SK-N-SH treated with all-trans-retinoic acid at 6 μM for 48 hours (cell line): ENCODE data around the gene BLID.

ENCODE experiments used
- ATAC-seq: fragments of 200-7000 bp; cut with Tn5 transposase; 3 replicates; pipeline ENCODE4 v1.9.1; 2020; ENCODE audit warnings: mild to moderate bottlenecking, moderate library complexity
- ARNTL ChIP-seq: fragments of 450-650 bp; formaldehyde crosslinking; IDR thresholded peaks from 2 replicates; pipeline ENCODE4 v1.5.0; 2020; ENCODE audit warnings: low read depth, mild to moderate bottlenecking, moderate library complexity, borderline replicate concordance
- BACH2 ChIP-seq: fragments of 250-450 bp; sonication (Bioruptor Pico); IDR thresholded peaks from 2 replicates; pipeline ENCODE4 v1.9.0; 2021; ENCODE audit warnings: mild to moderate bottlenecking, borderline replicate concordance
- CSDC2 ChIP-seq: fragments of 250-450 bp; sonication (Bioruptor Pico); IDR thresholded peaks from 2 replicates; pipeline ENCODE4 v1.5.0; 2020; ENCODE audit warnings: mild to moderate bottlenecking, moderate library complexity
- ESRRG ChIP-seq: fragments of 250-450 bp; sonication (Bioruptor Pico); IDR thresholded peaks from 2 replicates; pipeline ENCODE4 v1.6.1; 2021; ENCODE audit warnings: mild to moderate bottlenecking
- GLIS3 ChIP-seq: fragments of 250-450 bp; sonication (Bioruptor Pico); IDR thresholded peaks from 2 replicates; pipeline ENCODE4 v1.5.0; 2020; ENCODE audit warnings: mild to moderate bottlenecking, moderate library complexity
- ISL1 ChIP-seq: fragments of 250-450 bp; sonication (Bioruptor Pico); IDR thresholded peaks from 2 replicates; pipeline ENCODE4 v2.1.2; 2022; ENCODE audit warnings: mild to moderate bottlenecking, moderate library complexity
- OSR1 ChIP-seq: fragments of 250-450 bp; sonication (Bioruptor Pico); IDR thresholded peaks from 2 replicates; pipeline ENCODE4 v1.8.0; 2022; ENCODE audit warnings: moderate library complexity, mild to moderate bottlenecking, inconsistent platforms
- PPARA ChIP-seq: fragments of 250-450 bp; sonication (Bioruptor Pico); IDR thresholded peaks from 2 replicates; pipeline ENCODE4 v1.5.0; 2020; ENCODE audit warnings: mild to moderate bottlenecking, borderline replicate concordance
- RARB ChIP-seq: fragments of 250-450 bp; sonication (Bioruptor Pico); IDR thresholded peaks from 2 replicates; pipeline ENCODE4 v1.8.0; 2021; ENCODE audit warnings: mild to moderate bottlenecking, moderate library complexity
- SNAI2 ChIP-seq: fragments of 250-450 bp; sonication (Bioruptor Pico); IDR thresholded peaks from 2 replicates; pipeline ENCODE4 v1.5.0; 2020; ENCODE audit warnings: mild to moderate bottlenecking, moderate library complexity
- TOX ChIP-seq: fragments of 250-450 bp; sonication (Bioruptor Pico); IDR thresholded peaks from 2 replicates; pipeline ENCODE4 v1.8.0; 2021; ENCODE audit warnings: mild to moderate bottlenecking, moderate library complexity, borderline replicate concordance
- ZC3H10 ChIP-seq: fragments of 250-450 bp; sonication (Bioruptor Pico); IDR thresholded peaks from 2 replicates; pipeline ENCODE4 v1.5.1; 2021; ENCODE audit warnings: mild to moderate bottlenecking, moderate library complexity
- ZFP3 ChIP-seq: fragments of 250-450 bp; sonication (Bioruptor Pico); IDR thresholded peaks from 2 replicates; pipeline ENCODE4 v1.5.0; 2020; ENCODE audit warnings: mild to moderate bottlenecking, moderate library complexity
- ZFP30 ChIP-seq: fragments of 450-650 bp; formaldehyde crosslinking; IDR thresholded peaks from 2 replicates; pipeline ENCODE4 v1.5.0; 2022; ENCODE audit warnings: mild to moderate bottlenecking, moderate library complexity
- ZNF70 ChIP-seq: fragments of 450-650 bp; formaldehyde crosslinking; IDR thresholded peaks from 2 replicates; pipeline ENCODE4 v1.5.0; 2020; ENCODE audit warnings: mild to moderate bottlenecking, moderate library complexity
- ZNF8 ChIP-seq: fragments of 450-650 bp; formaldehyde crosslinking; IDR thresholded peaks from 2 replicates; pipeline ENCODE4 v1.5.0; 2020; ENCODE audit warnings: mild to moderate bottlenecking, moderate library complexity
- TF ChIP-seq, protein P1 (sequence below): fragments of 250-450 bp; sonication (Bioruptor Pico); IDR thresholded peaks from 2 replicates; pipeline ENCODE4 v1.5.1; 2021; ENCODE audit warnings: mild to moderate bottlenecking, moderate library complexity
- TF ChIP-seq, protein P2 (sequence below): fragments of 250-450 bp; sonication (Bioruptor Pico); IDR thresholded peaks from 2 replicates; pipeline ENCODE4 v1.8.0; 2021; ENCODE audit warnings: low read depth, mild to moderate bottlenecking, moderate library complexity, borderline replicate concordance
- TF ChIP-seq, protein P3 (sequence below): fragments of 250-450 bp; sonication (Bioruptor Pico); IDR thresholded peaks from 2 replicates; pipeline ENCODE4 v1.5.0; 2020; ENCODE audit warnings: mild to moderate bottlenecking, moderate library complexity
- TF ChIP-seq, protein P4 (sequence below): fragments of 250-450 bp; sonication (Bioruptor Pico); IDR thresholded peaks from 2 replicates; pipeline ENCODE4 v1.5.1; 2020; ENCODE audit warnings: low read depth, mild to moderate bottlenecking, moderate library complexity
- TF ChIP-seq, protein P5 (sequence below): fragments of 250-450 bp; sonication (Bioruptor Pico); IDR thresholded peaks from 2 replicates; pipeline ENCODE4 v1.8.0; 2020; ENCODE audit warnings: mild to moderate bottlenecking, moderate library complexity, borderline replicate concordance

BLID gene

DNA sequence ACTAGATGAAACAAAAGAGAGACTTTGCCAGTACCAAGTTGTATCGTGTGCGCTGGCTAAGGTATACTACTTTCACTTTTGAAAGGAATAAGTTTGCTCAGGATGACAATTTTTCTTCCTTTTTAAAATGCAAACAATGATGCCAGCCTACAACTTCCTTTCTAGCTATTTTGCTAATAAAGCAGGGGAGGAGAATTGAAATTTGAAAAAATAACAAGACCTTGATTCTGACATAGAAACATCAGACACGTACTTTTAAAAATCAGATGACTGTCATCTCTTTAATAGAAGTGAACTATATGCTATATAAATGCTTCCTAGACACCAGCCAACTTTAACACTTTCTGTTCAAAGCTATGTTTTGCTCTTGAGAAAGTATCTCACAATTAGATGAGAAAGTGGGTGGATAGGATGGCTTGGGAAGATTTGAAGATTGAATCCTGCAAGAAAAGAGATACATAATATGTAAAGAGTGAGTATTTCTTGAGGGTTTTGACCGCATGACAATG is 41.7 kb upstream of the BLID start:
- TF ChIP-seq ZFP3 (CRISPR knock-in tag) (no peak), ZC3H10 (CRISPR knock-in tag) (no peak), PPARA (no peak), GLIS3 (CRISPR knock-in tag) (no peak), ZNF70 (no peak), TOX (no peak), ARNTL (CRISPR knock-in tag) (no peak), SNAI2 (no peak), RARB (no peak), ZFP30 (CRISPR knock-in tag) (no peak), ZNF8 (CRISPR knock-in tag) (no peak), CSDC2 (CRISPR knock-in tag) (no peak), ISL1 (CRISPR knock-in tag) (no peak)
- TF ChIP-seq, protein P1, sequence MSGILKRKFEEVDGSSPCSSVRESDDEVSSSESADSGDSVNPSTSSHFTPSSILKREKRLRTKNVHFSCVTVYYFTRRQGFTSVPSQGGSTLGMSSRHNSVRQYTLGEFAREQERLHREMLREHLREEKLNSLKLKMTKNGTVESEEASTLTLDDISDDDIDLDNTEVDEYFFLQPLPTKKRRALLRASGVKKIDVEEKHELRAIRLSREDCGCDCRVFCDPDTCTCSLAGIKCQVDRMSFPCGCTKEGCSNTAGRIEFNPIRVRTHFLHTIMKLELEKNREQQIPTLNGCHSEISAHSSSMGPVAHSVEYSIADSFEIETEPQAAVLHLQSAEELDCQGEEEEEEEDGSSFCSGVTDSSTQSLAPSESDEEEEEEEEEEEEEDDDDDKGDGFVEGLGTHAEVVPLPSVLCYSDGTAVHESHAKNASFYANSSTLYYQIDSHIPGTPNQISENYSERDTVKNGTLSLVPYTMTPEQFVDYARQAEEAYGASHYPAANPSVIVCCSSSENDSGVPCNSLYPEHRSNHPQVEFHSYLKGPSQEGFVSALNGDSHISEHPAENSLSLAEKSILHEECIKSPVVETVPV = no peak
- TF ChIP-seq, protein P2, sequence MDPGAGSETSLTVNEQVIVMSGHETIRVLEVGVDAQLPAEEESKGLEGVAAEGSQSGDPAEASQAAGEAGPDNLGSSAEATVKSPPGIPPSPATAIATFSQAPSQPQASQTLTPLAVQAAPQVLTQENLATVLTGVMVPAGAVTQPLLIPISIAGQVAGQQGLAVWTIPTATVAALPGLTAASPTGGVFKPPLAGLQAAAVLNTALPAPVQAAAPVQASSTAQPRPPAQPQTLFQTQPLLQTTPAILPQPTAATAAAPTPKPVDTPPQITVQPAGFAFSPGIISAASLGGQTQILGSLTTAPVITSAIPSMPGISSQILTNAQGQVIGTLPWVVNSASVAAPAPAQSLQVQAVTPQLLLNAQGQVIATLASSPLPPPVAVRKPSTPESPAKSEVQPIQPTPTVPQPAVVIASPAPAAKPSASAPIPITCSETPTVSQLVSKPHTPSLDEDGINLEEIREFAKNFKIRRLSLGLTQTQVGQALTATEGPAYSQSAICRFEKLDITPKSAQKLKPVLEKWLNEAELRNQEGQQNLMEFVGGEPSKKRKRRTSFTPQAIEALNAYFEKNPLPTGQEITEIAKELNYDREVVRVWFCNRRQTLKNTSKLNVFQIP (CRISPR knock-in tag) = no peak
- TF ChIP-seq, protein P3, sequence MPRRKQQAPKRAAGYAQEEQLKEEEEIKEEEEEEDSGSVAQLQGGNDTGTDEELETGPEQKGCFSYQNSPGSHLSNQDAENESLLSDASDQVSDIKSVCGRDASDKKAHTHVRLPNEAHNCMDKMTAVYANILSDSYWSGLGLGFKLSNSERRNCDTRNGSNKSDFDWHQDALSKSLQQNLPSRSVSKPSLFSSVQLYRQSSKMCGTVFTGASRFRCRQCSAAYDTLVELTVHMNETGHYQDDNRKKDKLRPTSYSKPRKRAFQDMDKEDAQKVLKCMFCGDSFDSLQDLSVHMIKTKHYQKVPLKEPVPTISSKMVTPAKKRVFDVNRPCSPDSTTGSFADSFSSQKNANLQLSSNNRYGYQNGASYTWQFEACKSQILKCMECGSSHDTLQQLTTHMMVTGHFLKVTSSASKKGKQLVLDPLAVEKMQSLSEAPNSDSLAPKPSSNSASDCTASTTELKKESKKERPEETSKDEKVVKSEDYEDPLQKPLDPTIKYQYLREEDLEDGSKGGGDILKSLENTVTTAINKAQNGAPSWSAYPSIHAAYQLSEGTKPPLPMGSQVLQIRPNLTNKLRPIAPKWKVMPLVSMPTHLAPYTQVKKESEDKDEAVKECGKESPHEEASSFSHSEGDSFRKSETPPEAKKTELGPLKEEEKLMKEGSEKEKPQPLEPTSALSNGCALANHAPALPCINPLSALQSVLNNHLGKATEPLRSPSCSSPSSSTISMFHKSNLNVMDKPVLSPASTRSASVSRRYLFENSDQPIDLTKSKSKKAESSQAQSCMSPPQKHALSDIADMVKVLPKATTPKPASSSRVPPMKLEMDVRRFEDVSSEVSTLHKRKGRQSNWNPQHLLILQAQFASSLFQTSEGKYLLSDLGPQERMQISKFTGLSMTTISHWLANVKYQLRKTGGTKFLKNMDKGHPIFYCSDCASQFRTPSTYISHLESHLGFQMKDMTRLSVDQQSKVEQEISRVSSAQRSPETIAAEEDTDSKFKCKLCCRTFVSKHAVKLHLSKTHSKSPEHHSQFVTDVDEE = no peak
- TF ChIP-seq, protein P4, sequence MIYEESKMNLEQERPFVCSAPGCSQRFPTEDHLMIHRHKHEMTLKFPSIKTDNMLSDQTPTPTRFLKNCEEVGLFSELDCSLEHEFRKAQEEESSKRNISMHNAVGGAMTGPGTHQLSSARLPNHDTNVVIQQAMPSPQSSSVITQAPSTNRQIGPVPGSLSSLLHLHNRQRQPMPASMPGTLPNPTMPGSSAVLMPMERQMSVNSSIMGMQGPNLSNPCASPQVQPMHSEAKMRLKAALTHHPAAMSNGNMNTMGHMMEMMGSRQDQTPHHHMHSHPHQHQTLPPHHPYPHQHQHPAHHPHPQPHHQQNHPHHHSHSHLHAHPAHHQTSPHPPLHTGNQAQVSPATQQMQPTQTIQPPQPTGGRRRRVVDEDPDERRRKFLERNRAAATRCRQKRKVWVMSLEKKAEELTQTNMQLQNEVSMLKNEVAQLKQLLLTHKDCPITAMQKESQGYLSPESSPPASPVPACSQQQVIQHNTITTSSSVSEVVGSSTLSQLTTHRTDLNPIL = no peak
- 0 out of 3 replicates have a peak, but pooled peaks have one; percentile 5 for ATAC-seq

DNA sequence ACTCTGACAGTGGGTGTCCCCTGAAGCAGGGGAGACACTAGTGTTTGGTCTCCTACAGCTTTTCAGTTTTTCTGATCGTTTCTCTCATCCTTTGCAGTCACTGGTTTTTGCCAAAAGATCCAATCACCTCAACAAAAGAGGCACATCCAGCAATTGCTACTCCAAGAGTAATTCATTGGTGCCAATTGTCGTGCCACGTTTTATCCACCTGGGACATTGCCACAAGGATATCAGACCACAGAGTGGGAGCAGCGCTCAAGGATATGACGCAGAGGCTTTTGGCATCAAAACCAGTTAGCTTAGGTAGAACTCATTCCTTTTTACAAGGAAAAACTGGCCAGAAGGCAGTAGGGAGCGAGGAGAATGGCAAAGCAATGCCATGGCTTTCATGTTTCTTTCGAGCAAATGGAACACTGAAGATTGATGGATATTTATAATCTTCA is 40.9 kb upstream of the BLID start:
- no peak for ATAC-seq
- no peak for TF ChIP-seq OSR1
- TF ChIP-seq, all 23 proteins: peak for 0

DNA sequence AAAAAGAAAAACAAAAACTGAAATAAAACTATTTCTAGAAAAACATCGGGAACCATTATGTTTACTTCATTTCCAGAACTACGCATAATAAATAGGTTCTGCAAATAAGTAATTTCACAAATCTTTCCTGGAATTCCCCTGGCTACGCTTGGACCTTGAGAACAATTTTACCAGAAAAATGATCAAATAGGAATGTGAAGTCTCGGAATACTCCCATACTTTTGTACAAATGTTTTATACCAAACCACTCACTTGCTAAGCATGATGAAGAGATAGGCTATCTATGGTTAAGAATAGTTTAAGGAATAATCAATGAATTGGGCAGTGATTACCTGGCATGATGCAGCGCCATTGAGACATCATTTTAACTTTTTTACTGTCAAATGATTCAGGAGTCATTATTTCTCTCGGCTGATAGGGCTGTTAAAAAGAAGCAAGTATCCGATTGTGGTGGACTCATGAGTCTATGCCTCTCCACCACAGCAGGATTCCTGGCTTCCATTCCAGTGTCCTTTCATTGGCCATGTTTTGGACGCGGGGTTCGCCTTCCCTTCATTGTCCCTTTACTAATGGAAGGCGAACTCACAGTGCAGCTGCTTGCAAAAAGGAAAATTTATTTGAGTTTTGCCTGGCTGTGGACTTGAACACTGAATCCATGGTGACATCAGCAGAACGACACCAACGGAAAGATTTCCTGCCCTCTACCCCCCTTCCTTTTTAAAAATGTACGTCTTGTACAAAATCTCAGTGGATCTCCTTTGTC is 39.9 kb upstream of the BLID start:
- TF ChIP-seq, protein P4 = no peak

DNA sequence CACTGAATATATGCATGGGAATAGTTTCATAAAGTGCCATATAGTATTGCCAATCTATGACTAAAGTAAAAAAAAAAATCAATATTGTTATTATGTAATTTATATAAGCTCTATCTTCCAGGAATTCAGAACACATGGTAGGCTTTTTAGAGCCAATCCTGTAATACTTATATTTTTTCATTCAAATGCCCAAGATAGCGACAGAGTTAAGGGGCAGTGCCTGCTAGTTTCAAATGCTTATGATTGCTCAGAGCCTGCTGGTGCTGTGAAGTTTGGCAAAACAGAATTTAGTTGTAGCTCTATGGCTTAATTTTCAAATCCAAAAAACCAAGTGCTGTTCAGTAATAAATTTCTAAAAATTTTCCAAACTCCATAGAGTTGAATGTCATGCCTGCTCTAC is 39.0 kb upstream of the BLID start:
- no peak for ATAC-seq
- TF ChIP-seq ARNTL (CRISPR knock-in tag) = no peak
- no peak for TF ChIP-seq ESRRG (CRISPR knock-in tag)
- no peak for TF ChIP-seq SNAI2
- no peak for TF ChIP-seq TOX
- TF ChIP-seq ISL1 (CRISPR knock-in tag) = no peak
- TF ChIP-seq, protein P3 = no peak
- TF ChIP-seq, protein P5, sequence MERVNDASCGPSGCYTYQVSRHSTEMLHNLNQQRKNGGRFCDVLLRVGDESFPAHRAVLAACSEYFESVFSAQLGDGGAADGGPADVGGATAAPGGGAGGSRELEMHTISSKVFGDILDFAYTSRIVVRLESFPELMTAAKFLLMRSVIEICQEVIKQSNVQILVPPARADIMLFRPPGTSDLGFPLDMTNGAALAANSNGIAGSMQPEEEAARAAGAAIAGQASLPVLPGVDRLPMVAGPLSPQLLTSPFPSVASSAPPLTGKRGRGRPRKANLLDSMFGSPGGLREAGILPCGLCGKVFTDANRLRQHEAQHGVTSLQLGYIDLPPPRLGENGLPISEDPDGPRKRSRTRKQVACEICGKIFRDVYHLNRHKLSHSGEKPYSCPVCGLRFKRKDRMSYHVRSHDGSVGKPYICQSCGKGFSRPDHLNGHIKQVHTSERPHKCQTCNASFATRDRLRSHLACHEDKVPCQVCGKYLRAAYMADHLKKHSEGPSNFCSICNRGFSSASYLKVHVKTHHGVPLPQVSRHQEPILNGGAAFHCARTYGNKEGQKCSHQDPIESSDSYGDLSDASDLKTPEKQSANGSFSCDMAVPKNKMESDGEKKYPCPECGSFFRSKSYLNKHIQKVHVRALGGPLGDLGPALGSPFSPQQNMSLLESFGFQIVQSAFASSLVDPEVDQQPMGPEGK (CRISPR knock-in tag) = no peak
- no peak for TF ChIP-seq BACH2 (CRISPR knock-in tag)
- TF ChIP-seq ZNF70 = no peak

More for the DNA sequence above, 39.9 kb upstream of the BLID start:
- no peak for ATAC-seq
